Activated CD4-positive, alpha-beta T cell treated with anti-CD3 and anti-CD28 coated beads for 36 hours (primary cell): Measurements from ENCODE around the gene CSPG4. TPM values are rescaled to one million over a fixed set of nuclear protein-coding genes. Genes with fewer than 3 reads are reported as not detected.
"Not testable (repeated sequence)": the region's sequence is repeated elsewhere in the genome, so short reads cannot be mapped to it uniquely, and the experiment has no call there.

Source experiments
- ATAC-seq: fragments of 200-7000 bp; cut with Tn5 transposase; one replicate; pipeline ENCODE4 v1.10.0; 2021; ENCODE audit warnings: mild to moderate bottlenecking, moderate library complexity
- CTCF ChIA-PET: fragments of 350-600 bp; sonication (Branson Sonifier 250); formaldehyde crosslinking; loops from one replicate; lab custom pipeline; 2021; ENCODE audit warnings: antibody characterized with exemption; lab: Charles Lee
- POLR2A ChIA-PET: fragments of 350-600 bp; sonication (Branson Sonifier 250); formaldehyde crosslinking; loops from one replicate; lab custom pipeline; 2021; ENCODE audit warnings: antibody characterized with exemption, inconsistent platforms; lab: Charles Lee
- DNase-seq: peaks from one replicate; pipeline ENCODE4 v3.0.0-alpha.2; 2020
- H3K27ac Mint-ChIP-seq: one replicate; pipeline ENCODE4 v1.8.0; 2021; ENCODE audit warnings: mixed read lengths
- H3K27me3 Mint-ChIP-seq: one replicate; pipeline ENCODE4 v1.8.0; 2021; ENCODE audit warnings: mixed read lengths
- H3K36me3 Mint-ChIP-seq: one replicate; pipeline ENCODE4 v1.8.0; 2021; ENCODE audit warnings: low read depth, mixed read lengths
- H3K4me1 Mint-ChIP-seq: one replicate; pipeline ENCODE4 v1.8.0; 2021; ENCODE audit warnings: mixed read lengths
- H3K4me3 Mint-ChIP-seq: one replicate; pipeline ENCODE4 v1.8.0; 2021; ENCODE audit warnings: mild to moderate bottlenecking, moderate library complexity, mixed read lengths
- H3K9me3 Mint-ChIP-seq: one replicate; pipeline ENCODE4 v1.8.0; 2021; ENCODE audit warnings: low read depth, mixed read lengths
- intact Hi-C, 2 experiments: fragments of 100-400 bp; cut with DNase I in 1 of 2; cut with micrococcal nuclease in 1 of 2; formaldehyde crosslinking; loops; one replicate each; pipeline versions ENCODE4 v1.14.2 to v1.15.1; 2022 to 2024; cut with DNase I, micrococcal nuclease
- total RNA-seq, 2 experiments: library from RNA; stranded (reverse); gene quantifications; one replicate each; pipeline ENCODE4 v1.2.3, GENCODE V29; 2021

CSPG4 gene
- total RNA-seq, 2 experiments from 2014 or later: not detected

DNA sequence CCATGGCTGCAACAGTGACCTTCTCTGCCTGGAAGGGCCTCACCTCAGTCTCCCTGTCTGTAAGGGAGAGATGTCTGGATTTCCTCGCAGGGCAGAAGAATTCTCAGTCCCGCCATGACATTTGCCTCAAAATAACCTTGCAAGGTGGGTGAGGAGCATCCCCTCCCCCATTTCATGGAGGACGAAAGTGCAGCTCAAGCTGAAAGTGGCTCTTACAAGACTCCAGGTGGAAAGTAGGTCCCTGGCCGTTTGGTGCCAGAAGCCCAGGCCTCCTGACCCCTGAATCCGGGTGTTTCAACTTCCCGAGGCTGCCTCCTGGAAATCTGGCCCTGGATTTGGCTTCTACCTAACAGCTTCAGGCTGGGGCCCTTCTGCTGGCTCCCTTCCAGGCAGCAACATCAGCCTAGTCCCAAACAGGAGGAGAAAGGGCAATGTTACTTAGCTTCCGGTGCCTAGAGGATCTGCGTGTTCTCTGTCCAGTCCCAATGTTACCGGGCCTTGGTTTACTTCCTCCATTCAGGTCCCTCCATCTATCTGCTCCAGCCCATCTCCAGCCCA lies 769 bp upstream of the CSPG4 start:
- ATAC-seq: no peak
- no peak for DNase-seq
- Mint-ChIP-seq H3K4me1 (no peaks in the 10 kb centered on the region), H3K27ac (no peak overlapping the region), H3K27me3 (peaks cover 11% of the 10 kb centered on the region), H3K36me3 (no peaks in the 10 kb centered on the region), H3K9me3 (no peaks in the 10 kb centered on the region), H3K4me3 (no peak overlapping the region)
- POLR2A ChIA-PET: interaction anchor here (0.5 kb wide), 1 partner anchor 66 kb away, joined by 3 read pairs; no protein-coding TSS in a partner anchor
- intact Hi-C loops: no loop called here
- CTCF ChIA-PET: interaction anchor here (0.9 kb wide), 1 partner anchor 27 kb away, joined by 4 read pairs; no protein-coding TSS in a partner anchor

DNA sequence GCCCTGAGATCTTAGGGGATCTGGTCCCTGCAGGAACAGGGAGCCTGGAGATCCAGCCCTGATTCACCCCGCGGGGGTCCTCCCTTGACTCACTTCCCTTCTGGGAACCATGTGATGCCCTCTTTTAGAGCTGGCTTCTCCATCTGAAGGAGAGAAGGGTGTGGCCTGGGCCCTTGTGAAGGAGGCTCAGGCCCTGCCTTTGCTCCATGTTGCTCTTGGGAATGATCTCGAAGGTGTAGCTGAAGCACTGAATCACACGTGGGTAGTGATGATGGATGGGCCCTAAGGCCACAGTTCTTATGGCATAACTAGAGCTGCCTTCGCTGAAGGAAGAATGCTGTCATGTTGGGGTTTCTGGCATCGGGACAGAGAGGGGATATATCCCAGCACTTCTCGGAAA lies 1.2 kb downstream of the CSPG4 start:
- POLR2A ChIA-PET, H3K4me1 Mint-ChIP-seq, CTCF ChIA-PET, intact Hi-C loops, H3K4me3 Mint-ChIP-seq, H3K36me3 Mint-ChIP-seq, H3K27ac Mint-ChIP-seq, H3K9me3 Mint-ChIP-seq, DNase-seq, ATAC-seq: not testable (repeated sequence)
- peaks cover 11% of the 10 kb centered on the region for H3K27me3 Mint-ChIP-seq

DNA sequence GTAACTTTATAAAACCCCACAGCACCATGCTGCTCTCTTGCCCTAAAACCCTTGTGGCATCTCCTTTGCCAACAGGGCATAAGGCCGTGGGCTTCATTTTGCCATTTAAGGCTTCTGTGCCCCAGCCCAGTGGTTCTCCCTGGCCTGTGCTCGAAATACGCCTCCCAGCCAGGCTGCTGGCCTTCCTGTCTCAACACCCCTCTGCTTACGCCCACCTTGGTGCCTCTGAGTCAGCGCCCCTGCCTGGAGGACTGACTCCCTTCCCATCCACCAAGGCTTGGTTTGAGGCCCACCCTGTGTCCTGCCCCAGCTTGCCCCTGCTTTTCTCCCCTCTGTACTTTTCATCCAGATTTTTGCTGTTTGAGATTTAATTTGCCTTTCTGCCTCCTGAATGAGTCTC lies 1.8 kb downstream of the CSPG4 start:
- H3K9me3 Mint-ChIP-seq, H3K36me3 Mint-ChIP-seq, ATAC-seq, POLR2A ChIA-PET, CTCF ChIA-PET, H3K4me3 Mint-ChIP-seq, H3K4me1 Mint-ChIP-seq, H3K27ac Mint-ChIP-seq, intact Hi-C loops, DNase-seq: not testable (repeated sequence)
- peaks cover 11% of the 10 kb centered on the region for H3K27me3 Mint-ChIP-seq

DNA sequence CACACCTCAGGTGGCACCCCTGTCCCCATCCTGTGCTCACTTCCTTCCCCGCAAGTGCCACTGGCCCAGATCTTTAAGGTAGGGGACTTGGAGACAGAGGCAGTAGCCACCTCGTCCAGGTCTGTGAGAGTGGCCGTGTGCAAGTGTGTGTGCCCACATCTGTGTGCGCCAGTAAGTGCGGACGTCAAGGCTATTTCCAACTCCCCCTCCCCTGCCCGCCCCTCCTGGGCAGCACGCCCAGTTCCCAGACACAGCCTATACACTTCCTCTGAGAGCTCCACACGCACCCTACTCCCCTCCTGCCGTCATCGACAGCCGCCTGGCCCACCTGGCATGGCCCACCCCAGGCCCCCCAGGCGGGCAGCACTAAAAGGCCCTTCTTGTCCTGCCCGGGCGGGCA lies 3.2 kb downstream of the CSPG4 start:
- DNase-seq, CTCF ChIA-PET, POLR2A ChIA-PET, H3K4me1 Mint-ChIP-seq, H3K27ac Mint-ChIP-seq, ATAC-seq, H3K36me3 Mint-ChIP-seq, H3K9me3 Mint-ChIP-seq, H3K4me3 Mint-ChIP-seq, intact Hi-C loops: not testable (repeated sequence)
- H3K27me3 Mint-ChIP-seq: peaks cover 11% of the 10 kb centered on the region

DNA sequence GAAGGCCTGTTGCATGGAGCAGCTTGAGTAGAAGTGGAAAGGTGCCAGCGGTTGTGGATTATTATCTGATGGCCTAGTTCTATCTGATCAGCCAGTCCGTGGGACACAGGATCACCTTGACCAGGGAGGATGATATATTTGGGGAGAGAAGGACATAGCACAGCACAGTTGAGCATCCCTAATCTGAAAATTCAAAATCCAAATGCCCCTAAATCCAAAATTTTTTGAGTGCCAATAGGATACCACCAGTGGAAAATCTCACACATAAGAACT lies 6.0 kb downstream of the CSPG4 start:
- POLR2A ChIA-PET: no interaction called here
- no peak for DNase-seq
- peaks cover 2% of the 10 kb centered on the region for H3K27me3 Mint-ChIP-seq
- no peaks in the 10 kb centered on the region for H3K36me3 Mint-ChIP-seq
- H3K27ac Mint-ChIP-seq: no peak overlapping the region
- no peaks in the 10 kb centered on the region for H3K4me1 Mint-ChIP-seq
- H3K9me3 Mint-ChIP-seq: no peaks in the 10 kb centered on the region
- intact Hi-C loops: no loop called here
- CTCF ChIA-PET: no interaction called here
- no peak for ATAC-seq
- H3K4me3 Mint-ChIP-seq: no peak overlapping the region

DNA sequence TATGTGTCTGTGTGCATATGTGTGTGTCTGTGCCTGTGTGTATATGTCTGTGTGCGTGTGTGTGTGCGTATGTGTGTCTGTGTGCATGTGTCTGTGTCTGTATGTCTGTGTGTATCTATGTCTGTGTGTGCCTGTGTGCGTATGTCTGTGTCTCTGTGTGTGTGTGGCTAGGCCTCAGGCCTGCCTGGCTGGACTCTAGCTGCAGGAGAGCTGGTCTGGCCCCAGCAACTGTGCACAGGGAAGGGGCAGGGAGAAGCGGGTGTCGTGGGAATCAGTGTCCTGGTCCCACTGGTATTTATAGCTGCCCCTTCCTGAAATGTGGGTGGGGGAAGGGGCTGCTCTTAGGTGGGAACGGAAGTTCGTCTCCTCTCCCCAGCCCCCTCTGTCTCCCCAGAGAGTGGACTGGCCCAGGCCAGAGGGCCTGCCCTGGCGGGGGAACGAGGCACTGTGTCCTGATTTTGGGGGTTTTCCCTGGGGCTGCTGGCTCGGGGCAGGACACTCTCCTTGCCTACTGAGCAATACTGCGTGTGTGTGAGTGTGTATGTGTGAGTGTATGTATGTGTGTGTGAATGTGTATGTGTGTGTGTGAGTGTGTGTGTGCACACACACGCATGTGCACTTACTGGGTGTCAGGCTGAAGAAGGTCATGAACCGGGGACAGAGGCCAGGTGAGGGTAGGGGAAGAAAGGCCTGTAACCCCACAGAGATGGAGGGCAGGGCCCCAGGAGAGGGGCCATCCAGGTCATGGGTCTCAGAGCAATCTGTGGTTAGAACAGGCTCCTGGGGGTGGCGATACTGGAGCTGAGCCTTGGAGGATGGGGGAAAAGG lies 6.6 kb downstream of the CSPG4 start:
- DNase-seq: no peak
- intact Hi-C loops: no loop called here
- ATAC-seq: no peak
- H3K9me3 Mint-ChIP-seq: no peaks in the 10 kb centered on the region
- no peaks in the 10 kb centered on the region for H3K4me1 Mint-ChIP-seq
- no peaks in the 10 kb centered on the region for H3K36me3 Mint-ChIP-seq
- no peak overlapping the region for H3K4me3 Mint-ChIP-seq
- ChIA-PET CTCF (no interaction called here), POLR2A (no interaction called here)
- H3K27ac Mint-ChIP-seq: no peak overlapping the region
- H3K27me3 Mint-ChIP-seq: no peaks in the 10 kb centered on the region

DNA sequence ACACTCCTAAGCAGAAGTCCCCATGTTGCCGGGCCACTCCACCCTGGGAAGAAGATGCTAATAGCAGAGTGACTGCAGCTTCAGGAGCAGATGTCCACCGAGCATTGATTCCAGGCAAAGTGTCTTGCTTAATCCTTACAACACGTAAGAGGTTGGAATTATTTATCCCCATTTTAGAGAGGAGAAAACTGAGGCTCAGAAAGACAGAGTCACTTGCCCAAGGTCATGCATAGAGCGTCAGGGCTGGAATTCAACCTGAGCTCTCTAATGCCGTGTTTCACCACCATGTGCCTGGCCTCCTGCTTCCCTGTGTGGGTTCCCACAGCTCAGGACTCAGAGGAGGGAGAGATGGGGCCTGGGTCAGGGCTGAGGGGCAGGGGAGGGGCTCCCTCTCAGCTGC lies 7.3 kb downstream of the CSPG4 start:
- intact Hi-C loops, H3K9me3 Mint-ChIP-seq, POLR2A ChIA-PET, CTCF ChIA-PET, H3K4me1 Mint-ChIP-seq, H3K36me3 Mint-ChIP-seq, H3K27ac Mint-ChIP-seq, H3K4me3 Mint-ChIP-seq, DNase-seq, ATAC-seq, H3K27me3 Mint-ChIP-seq: not testable (repeated sequence)

DNA sequence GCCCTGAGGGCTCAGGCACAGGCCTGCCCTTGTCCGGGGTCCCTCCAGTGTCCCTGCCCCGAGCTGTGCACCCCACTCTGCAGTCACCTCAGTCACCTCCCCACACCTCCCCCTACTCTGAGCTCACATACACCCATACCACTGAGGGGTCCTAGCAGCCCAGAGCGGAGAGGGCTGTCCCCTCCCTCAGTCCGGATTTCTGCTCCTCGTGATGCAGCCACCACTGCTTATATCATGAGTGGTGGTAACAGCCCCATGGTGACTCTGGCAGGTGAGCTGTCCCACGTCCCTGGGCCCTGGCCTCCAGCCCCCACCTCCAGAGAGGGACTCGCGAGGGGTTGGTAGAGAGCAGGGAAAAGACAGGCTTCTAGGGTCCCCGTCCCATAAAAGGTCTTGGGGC lies 8.0 kb downstream of the CSPG4 start:
- Mint-ChIP-seq H3K9me3 (no peaks in the 10 kb centered on the region), H3K4me3 (no peak overlapping the region), H3K36me3 (no peaks in the 10 kb centered on the region), H3K27ac (no peak overlapping the region), H3K4me1 (no peaks in the 10 kb centered on the region), H3K27me3 (no peaks in the 10 kb centered on the region)
- POLR2A ChIA-PET: no interaction called here
- CTCF ChIA-PET: no interaction called here
- DNase-seq (no peak), ATAC-seq (no peak)
- intact Hi-C loops: no loop called here

DNA sequence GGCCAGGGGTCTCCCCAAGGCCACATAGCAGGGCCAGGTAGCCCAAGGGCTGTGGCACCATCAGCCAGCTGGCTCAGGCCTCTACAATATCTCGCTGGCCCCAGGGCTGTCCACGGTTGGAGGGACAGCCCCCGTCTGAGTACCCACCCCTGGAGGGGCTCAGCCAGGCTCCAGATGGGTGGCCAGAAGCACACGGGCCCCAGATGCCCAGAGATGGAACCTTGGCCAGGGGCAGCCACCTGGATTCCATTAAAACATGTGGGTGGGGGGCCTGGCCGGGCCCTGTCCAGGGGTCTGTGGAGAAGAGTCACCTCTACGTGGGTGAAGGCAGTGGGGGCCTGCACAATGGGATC lies 8.4 kb downstream of the CSPG4 start:
- Mint-ChIP-seq H3K27me3 (no peaks in the 10 kb centered on the region), H3K27ac (no peak overlapping the region), H3K4me1 (no peaks in the 10 kb centered on the region), H3K4me3 (no peak overlapping the region), H3K9me3 (no peaks in the 10 kb centered on the region), H3K36me3 (no peaks in the 10 kb centered on the region)
- intact Hi-C loops: no loop called here
- DNase-seq (no peak), ATAC-seq (no peak)
- CTCF ChIA-PET: no interaction called here
- POLR2A ChIA-PET: no interaction called here

DNA sequence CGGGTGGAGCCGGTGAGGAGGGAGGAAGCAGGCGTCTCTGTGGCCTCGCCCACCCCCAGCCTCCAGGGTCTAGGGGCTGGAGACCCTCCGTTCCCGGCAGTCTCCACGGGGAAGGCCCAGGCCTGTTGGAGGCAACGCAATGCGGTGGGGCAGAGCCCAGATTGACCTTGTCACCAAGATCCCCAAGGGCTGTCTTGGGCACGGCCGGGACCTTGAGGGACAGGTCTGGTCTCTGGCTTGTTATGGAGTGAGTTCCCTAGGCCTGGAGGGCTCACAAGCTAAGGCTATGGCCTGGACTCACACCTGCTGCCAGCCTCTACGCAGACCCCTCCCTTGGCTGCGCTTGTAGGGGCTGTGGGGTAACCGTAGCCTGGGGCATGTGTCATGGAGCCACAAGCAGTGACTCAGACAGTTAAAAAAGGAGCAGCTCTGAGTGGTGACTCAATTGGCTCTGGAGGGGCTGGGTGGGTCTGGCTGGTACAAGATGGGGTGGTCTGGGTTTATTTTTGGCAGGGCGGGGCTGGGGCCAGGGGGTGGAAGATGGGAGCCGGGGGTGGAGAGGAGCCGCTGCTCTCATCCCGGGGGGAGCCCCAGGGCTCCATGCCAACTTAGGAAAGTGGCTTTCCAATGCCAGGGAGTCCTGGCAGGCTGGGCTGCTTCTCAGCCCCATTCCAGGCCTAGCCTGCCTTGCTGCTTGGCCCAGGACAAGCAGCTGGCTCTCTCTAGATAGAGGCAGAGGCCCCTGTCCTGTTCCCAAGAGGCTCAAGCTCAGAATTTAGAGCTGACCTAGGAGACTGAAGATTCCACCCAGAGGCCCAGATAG lies 9.0 kb downstream of the CSPG4 start:
- CTCF ChIA-PET, DNase-seq, intact Hi-C loops, H3K27ac Mint-ChIP-seq, H3K36me3 Mint-ChIP-seq, H3K4me1 Mint-ChIP-seq, H3K4me3 Mint-ChIP-seq, POLR2A ChIA-PET, H3K27me3 Mint-ChIP-seq, H3K9me3 Mint-ChIP-seq: not testable (repeated sequence)
- ATAC-seq: peak; percentile 68

DNA sequence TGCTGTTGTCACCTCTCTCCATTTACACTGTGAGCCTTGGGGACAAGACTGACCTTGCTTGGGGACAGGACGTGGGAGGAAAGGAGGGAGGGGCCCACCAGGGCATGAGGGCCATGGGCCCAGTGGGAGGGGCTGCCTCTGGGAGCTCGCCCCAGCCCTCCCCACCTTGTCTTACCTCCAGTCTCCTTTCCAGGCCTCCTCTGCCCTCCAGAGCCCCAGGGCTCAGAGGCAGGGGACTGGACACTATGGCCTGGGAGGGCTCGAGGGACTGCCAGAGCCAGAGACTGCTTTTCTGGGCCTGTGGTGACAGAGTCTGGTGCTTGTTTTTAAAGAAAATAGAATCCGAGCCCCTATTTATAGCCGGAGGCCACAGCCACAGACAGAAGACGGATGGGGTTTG lies 10.2 kb downstream of the CSPG4 start:
- ChIA-PET CTCF (no interaction called here), POLR2A (no interaction called here)
- intact Hi-C loops: no loop called here
- Mint-ChIP-seq H3K4me3 (no peak overlapping the region), H3K4me1 (no peaks in the 10 kb centered on the region), H3K36me3 (no peaks in the 10 kb centered on the region), H3K9me3 (no peaks in the 10 kb centered on the region), H3K27ac (no peak overlapping the region), H3K27me3 (no peaks in the 10 kb centered on the region)
- DNase-seq (no peak), ATAC-seq (no peak)
